Esophagus muscularis mucosa (tissue), 4 donors: ENCODE measurements around the gene ABCC8. TPM values are rescaled to one million over a fixed set of nuclear protein-coding genes. Genes with fewer than 3 reads are reported as not detected.

Experiments
- DNase-seq: peaks from one replicate; pipeline ENCODE4 v3.0.0-alpha.2; 2017; ENCODE audit errors: extremely low spot score
- H3K27ac ChIP-seq, 4 donors: fragments of 200-600 bp; sonication (generic); replicated peaks in 1 of 4; 1 replicate in 3 of 4; 2 replicates in 1 of 4; pipeline ENCODE4 v1.5.1; 2016 to 2019; ENCODE audit warnings: mild to moderate bottlenecking in 1 of 4
- H3K27me3 ChIP-seq, 4 donors: fragments of 200-600 bp; sonication (generic); one replicate each; pipeline versions ENCODE4 v1.5.1 to v1.6.0; 2016 to 2019
- H3K36me3 ChIP-seq, 4 donors: fragments of 200-600 bp; sonication (generic); one replicate each; pipeline ENCODE4 v1.5.1; 2016 to 2019
- H3K4me1 ChIP-seq, 4 donors: fragments of 200-600 bp; sonication (generic); one replicate each; pipeline ENCODE4 v1.5.1; 2016 to 2019
- H3K4me3 ChIP-seq, 4 donors: fragments of 200-600 bp; sonication (generic); 1 replicate in 2 of 4; 2 replicates in 2 of 4; pipeline ENCODE4 v1.5.1; 2016 to 2019; ENCODE audit warnings: mild to moderate bottlenecking in 4 of 4, moderate library complexity in 1 of 4
- H3K9me3 ChIP-seq, 4 donors: fragments of 200-600 bp; sonication (generic); 1 replicate in 3 of 4; 2 replicates in 1 of 4; pipeline ENCODE4 v1.5.1; 2016 to 2019
- CTCF ChIP-seq, 3 experiments: fragments of 200-600 bp in 2 of 3; fragments of 450-650 bp in 1 of 3; sonication (generic) in 2 of 3; IDR thresholded peaks; one replicate each; pipeline ENCODE4 v1.5.1; 2017 to 2019; ENCODE audit warnings: antibody characterized with exemption in 3 of 3, mild to moderate bottlenecking in 2 of 3, moderate library complexity in 1 of 3
- EP300 ChIP-seq: sonication (generic); formaldehyde crosslinking; IDR thresholded peaks from one replicate; pipeline ENCODE4 v1.6.1; 2017; ENCODE audit warnings: antibody characterized with exemption
- POLR2A ChIP-seq: fragments of 450-650 bp; IDR thresholded peaks from one replicate; pipeline ENCODE4 v1.6.1; 2017; ENCODE audit warnings: antibody characterized with exemption, moderate library complexity, mild to moderate bottlenecking, low read depth
- POLR2AphosphoS5 ChIP-seq, 2 donors: sonication (generic); formaldehyde crosslinking; IDR thresholded peaks; one replicate each; pipeline ENCODE4 v1.6.1; 2017; ENCODE audit warnings: antibody characterized with exemption in 2 of 2
- WGBS: methylation state at CpG from one replicate; pipeline ENCODE4 v1.1.5; 2018; 5-methylcytosine and 5-hydroxymethylcytosine counted together
- intact Hi-C: fragments of 100-400 bp; cut with DNase I; formaldehyde crosslinking; loops from one replicate; pipeline ENCODE4 v1.15.1; 2023
- total RNA-seq, 4 donors: library from RNA; depleted of rRNA; stranded (reverse); fragments of >200 nt; gene quantifications; one replicate each; pipeline versions ENCODE4 v1.1.0 to v1.2.1, GENCODE V29; 2016

ABCC8 gene
- total RNA-seq, 4 donors from 2014 or later = 0.63 to 2.5 (median 1.7) TPM

GRCh38 chr11:17343257-17343656 is 133.4 kb downstream of the ABCC8 start:
- Histone ChIP-seq H3K27ac (no peak overlapping the region), H3K9me3 (no peaks in the 10 kb centered on the region), H3K27me3 (no peaks in the 10 kb centered on the region), H3K4me3 (no peak overlapping the region), H3K36me3 (no peaks in the 10 kb centered on the region), H3K4me1 (no peaks in the 10 kb centered on the region)
- DNase-seq = no peak
- intact Hi-C loops = no loop called here
- WGBS = 97% methylated on average over 2 of the region's 2 CpGs
- TF ChIP-seq POLR2AphosphoS5 (IDR thresholded peaks at IDR 0.05) (no peak), EP300 (no peak), POLR2A (no peak), CTCF (IDR thresholded peaks at IDR 0.05) (no peak)

Other genes starting within 250 kb of the ABCC8 start
- gene NUCB2, start 200.1 kb downstream of the ABCC8 start, total RNA-seq = 10 to 100 TPM; 34.3 to 43.8 (median 42.6) TPM
- 1 to 10 TPM; 1.7 to 3.6 (median 2.4) TPM for gene NCR3LG1, start 125.0 kb downstream of the ABCC8 start, total RNA-seq
- gene KCNJ11, start 88.2 kb downstream of the ABCC8 start, total RNA-seq = 1 to 10 TPM in 2 of 4 donors, under 1 TPM in 1, not detected in 1; 0.66 to 6.5 (median 2.5) TPM
- not detected for gene USH1C, start 67.6 kb upstream of the ABCC8 start, total RNA-seq
- not detected for gene OTOG, start 70.4 kb upstream of the ABCC8 start, total RNA-seq
- not detected for gene MYOD1, start 242.7 kb upstream of the ABCC8 start, total RNA-seq